ENCODE measurements around the gene ENTR1. TPM values are rescaled to one million over a fixed set of nuclear protein-coding genes. Genes with fewer than 3 reads are reported as not detected.

Gene ENTR1, protein sequence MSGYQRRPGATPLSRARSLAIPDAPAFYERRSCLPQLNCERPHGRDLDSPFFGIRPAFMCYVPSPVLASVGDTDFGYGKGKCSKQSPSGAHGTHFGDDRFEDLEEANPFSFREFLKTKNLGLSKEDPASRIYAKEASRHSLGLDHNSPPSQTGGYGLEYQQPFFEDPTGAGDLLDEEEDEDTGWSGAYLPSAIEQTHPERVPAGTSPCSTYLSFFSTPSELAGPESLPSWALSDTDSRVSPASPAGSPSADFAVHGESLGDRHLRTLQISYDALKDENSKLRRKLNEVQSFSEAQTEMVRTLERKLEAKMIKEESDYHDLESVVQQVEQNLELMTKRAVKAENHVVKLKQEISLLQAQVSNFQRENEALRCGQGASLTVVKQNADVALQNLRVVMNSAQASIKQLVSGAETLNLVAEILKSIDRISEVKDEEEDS
- 10 to 100 TPM; 20.1 to 24.2 TPM for polyA plus RNA-seq

DNA sequence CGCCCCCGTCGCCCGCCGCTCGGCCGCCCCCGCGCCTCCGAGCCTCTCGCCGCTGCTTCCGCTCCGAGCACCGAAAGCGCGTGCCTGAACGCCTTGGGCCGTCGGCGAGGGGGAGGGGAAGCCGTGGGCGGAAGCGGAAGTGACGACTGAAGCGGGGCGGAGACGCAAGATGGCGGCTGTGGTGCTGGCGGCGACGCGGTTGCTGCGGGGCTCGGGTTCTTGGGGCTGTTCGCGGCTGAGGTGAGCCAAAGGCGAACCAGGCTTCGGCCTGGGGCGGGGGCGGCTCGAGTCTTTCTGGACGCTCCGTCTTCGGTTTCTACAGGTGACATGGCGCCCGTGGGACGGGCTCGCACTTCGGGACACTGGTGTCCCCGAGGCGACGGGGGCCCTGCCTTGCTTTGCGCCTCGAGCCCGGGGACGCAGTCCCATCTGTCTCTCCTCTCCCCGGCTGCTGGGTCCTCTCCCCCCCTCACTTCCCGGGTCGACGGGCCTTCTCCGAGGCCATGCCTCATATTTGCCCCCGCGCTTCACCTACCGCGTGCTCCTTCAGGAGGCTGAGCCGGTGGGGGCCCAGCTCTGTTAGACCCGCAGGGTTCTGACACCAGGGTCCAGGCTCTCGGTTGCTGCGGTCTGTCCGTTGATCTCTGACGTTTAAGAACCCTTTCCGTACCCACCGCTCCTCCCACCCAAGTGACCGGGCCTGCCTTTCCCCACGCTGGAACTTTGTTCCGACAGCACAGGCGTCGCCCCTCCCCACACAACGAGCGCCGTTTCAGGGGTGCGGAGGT is at the start of gene ENTR1, which contains the start of gene PMPCA:
ENTR1 (minus strand) TSS at position 115 of the 788 bp plus-strand sequence. CDS start 217 bp downstream, outside the sequence.
PMPCA (plus strand) TSS at position 159 of the 788 bp plus-strand sequence; CDS start at position 170, 11 bp downstream.
- no peaks in the 10 kb centered on the region for H3K27me3 ChIP-seq (ENCODE audit: control insufficient read depth in 1 of 2, insufficient read depth in 2 of 2, low read length in 2 of 2)
- peaks cover 2 to 7% of the 10 kb centered on the region in 2 donors for H3K4me1 ChIP-seq (ENCODE audit: control insufficient read depth in 2 of 2, insufficient read depth in 2 of 2, low read length in 1 of 2)
- H3K4me3 ChIP-seq (ENCODE audit: low read depth in 1 of 2, low read length in 2 of 2): peak within 1 kb of the TSS; percentile 88 to 96
- WGBS, 2 donors: 0% methylated on average over 79 to 83 of the region's 83 CpGs
- peaks cover 9 to 33% of the 10 kb centered on the region in 2 donors for H3K36me3 ChIP-seq (ENCODE audit: control insufficient read depth in 2 of 2, insufficient read depth in 2 of 2, low read length in 1 of 2)
- H3K9me3 ChIP-seq (ENCODE audit: control insufficient read depth in 2 of 2, insufficient read depth in 1 of 2, low read depth in 1 of 2, low read length in 1 of 2): no peaks in the 10 kb centered on the region
- peak within 1 kb of the TSS; percentile 78 to 79 for H3K27ac ChIP-seq (ENCODE audit: low read depth in 2 of 2, low read length in 1 of 2)

DNA sequence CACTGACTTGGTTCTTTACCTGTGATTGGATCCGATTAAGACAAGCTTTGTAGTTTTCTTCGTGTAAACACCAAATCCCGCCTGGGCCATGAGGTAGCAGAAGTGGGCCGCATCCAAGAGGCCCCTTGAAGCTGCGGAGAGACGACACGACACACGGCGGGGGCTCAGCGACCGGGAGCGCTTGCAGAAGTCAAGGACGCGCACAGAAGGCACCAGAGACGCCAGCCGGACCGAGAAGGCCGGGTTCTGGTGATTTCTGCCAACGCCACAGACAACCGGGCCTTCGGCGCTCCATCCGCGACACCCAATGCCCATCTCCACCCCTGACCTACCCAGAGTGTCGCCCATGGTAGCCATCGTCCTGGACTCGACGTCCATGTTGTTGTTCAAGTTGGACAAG is 49.0 kb upstream of the ENTR1 start:
- H3K27me3 ChIP-seq (ENCODE audit: control insufficient read depth in 1 of 2, insufficient read depth in 2 of 2, low read length in 2 of 2): no peaks in the 10 kb centered on the region
- no peaks in the 10 kb centered on the region for H3K9me3 ChIP-seq (ENCODE audit: control insufficient read depth in 2 of 2, insufficient read depth in 1 of 2, low read depth in 1 of 2, low read length in 1 of 2)
- no peak overlapping the region for H3K4me3 ChIP-seq (ENCODE audit: low read depth in 1 of 2, low read length in 2 of 2)
- WGBS, 2 donors: 95% methylated on average over 28 of the region's 28 CpGs
- no peak overlapping the region for H3K27ac ChIP-seq (ENCODE audit: low read depth in 2 of 2, low read length in 1 of 2)
- H3K36me3 ChIP-seq (ENCODE audit: control insufficient read depth in 2 of 2, insufficient read depth in 2 of 2, low read length in 1 of 2): peaks cover 38 to 67% of the 10 kb centered on the region in 2 donors
- no peaks in the 10 kb centered on the region for H3K4me1 ChIP-seq (ENCODE audit: control insufficient read depth in 2 of 2, insufficient read depth in 2 of 2, low read length in 1 of 2)

DNA sequence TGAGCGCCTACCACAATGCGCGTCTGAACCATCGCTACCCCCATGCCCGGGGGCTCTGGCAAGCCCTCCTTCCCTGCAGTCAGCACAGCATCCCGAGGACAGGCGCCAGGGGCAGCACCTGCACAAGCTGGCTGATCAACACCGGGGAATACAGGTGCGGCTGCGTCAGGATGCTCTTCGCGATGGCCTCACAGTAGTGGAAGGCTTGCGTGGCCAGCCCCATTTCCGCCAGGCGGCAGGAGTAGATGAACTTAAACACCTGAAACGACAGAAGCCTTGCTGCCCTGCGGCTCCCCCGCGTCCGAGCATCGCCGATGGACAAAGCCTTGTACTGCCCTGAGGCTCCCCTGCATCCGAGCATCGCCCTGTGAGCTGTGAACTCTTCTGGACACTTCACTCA is 46.9 kb upstream of the ENTR1 start:
- Histone ChIP-seq H3K27ac (ENCODE audit: low read depth in 2 of 2, low read length in 1 of 2) (no peak overlapping the region), H3K27me3 (ENCODE audit: control insufficient read depth in 1 of 2, insufficient read depth in 2 of 2, low read length in 2 of 2) (no peaks in the 10 kb centered on the region), H3K36me3 (ENCODE audit: control insufficient read depth in 2 of 2, insufficient read depth in 2 of 2, low read length in 1 of 2) (peaks cover 31 to 61% of the 10 kb centered on the region in 2 donors), H3K4me1 (ENCODE audit: control insufficient read depth in 2 of 2, insufficient read depth in 2 of 2, low read length in 1 of 2) (no peaks in the 10 kb centered on the region), H3K9me3 (ENCODE audit: control insufficient read depth in 2 of 2, insufficient read depth in 1 of 2, low read depth in 1 of 2, low read length in 1 of 2) (no peaks in the 10 kb centered on the region), H3K4me3 (ENCODE audit: low read depth in 1 of 2, low read length in 2 of 2) (no peak overlapping the region)
- WGBS, 2 donors: 94 to 98% methylated on average over 24 of the region's 24 CpGs

DNA sequence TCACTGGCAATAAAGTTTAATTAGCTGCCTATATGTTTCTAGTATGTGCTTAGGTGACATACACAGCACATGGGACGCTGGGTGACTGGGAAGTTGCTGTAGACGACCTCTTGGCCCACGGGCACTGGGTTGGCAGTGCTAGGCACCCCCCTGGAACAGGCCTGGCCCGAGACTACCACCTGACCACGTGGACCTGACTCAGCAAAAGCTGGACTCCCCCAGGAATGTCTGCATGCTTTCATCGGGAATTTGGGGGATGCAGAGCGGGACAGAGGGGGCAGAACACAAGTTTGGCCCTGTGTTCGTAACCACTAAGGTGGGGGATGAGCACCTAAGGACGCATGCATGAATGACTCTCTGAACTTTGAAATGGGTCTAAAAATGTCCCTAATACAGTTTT is 45.8 kb upstream of the ENTR1 start:
- H3K9me3 ChIP-seq (ENCODE audit: control insufficient read depth in 2 of 2, insufficient read depth in 1 of 2, low read depth in 1 of 2, low read length in 1 of 2): no peaks in the 10 kb centered on the region
- WGBS, 2 donors: 87 to 89% methylated on average over 9 of the region's 9 CpGs
- no peak overlapping the region for H3K27ac ChIP-seq (ENCODE audit: low read depth in 2 of 2, low read length in 1 of 2)
- no peaks in the 10 kb centered on the region for H3K4me1 ChIP-seq (ENCODE audit: control insufficient read depth in 2 of 2, insufficient read depth in 2 of 2, low read length in 1 of 2)
- H3K36me3 ChIP-seq (ENCODE audit: control insufficient read depth in 2 of 2, insufficient read depth in 2 of 2, low read length in 1 of 2): peaks cover 27 to 59% of the 10 kb centered on the region in 2 donors
- H3K4me3 ChIP-seq (ENCODE audit: low read depth in 1 of 2, low read length in 2 of 2): no peak overlapping the region
- H3K27me3 ChIP-seq (ENCODE audit: control insufficient read depth in 1 of 2, insufficient read depth in 2 of 2, low read length in 2 of 2): no peaks in the 10 kb centered on the region

DNA sequence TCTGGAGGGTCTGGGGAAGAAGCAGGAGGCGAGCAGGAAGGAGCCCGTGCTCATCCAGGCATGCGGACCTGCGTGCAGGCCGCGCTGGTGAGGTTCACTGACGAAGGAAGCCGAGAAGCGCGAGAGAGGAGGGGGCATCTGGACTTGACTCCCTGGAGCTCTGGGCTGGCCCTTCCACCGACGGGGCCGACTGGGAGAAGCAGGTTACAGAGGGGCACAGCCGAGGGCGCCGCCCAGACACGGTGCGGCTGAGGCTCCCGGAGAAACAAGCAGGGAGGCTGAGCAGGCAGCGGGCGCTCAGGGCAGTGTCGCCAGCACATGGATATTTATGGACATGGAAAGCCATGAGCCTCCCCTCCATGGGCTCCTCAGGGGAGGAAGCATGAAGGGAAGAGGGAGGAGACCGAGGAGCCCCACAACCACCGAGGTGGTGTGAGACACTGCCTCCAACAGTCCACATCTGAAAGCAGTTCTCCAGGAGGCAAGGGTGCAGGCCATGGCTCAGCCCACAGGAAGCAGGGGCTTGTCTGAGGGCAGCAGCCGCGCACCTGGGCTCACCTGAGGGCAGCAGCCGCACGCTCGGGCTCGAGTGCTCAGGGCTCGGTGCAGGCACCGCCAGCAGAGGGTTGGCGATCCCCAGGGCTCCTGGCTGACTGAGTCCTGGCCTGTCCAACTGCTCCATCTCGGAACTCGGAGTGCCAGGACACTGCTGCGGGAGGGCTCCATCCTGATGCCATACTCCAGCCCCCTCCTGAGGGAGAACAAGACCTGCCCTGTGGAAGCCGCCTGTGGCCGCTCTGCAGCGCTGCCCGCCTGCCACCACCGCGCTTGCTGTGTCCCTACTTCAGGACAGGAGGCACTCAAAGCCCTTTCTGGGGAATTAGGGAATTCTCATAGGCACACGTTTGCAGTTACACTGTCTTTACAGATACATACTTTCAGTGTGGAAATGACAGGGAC is 44.9 kb upstream of the ENTR1 start:
- H3K4me3 ChIP-seq (ENCODE audit: low read depth in 1 of 2, low read length in 2 of 2): no peak overlapping the region
- H3K27ac ChIP-seq (ENCODE audit: low read depth in 2 of 2, low read length in 1 of 2): no peak overlapping the region
- H3K9me3 ChIP-seq (ENCODE audit: control insufficient read depth in 2 of 2, insufficient read depth in 1 of 2, low read depth in 1 of 2, low read length in 1 of 2): no peaks in the 10 kb centered on the region
- H3K4me1 ChIP-seq (ENCODE audit: control insufficient read depth in 2 of 2, insufficient read depth in 2 of 2, low read length in 1 of 2): no peaks in the 10 kb centered on the region
- peaks cover 31 to 64% of the 10 kb centered on the region in 2 donors for H3K36me3 ChIP-seq (ENCODE audit: control insufficient read depth in 2 of 2, insufficient read depth in 2 of 2, low read length in 1 of 2)
- H3K27me3 ChIP-seq (ENCODE audit: control insufficient read depth in 1 of 2, insufficient read depth in 2 of 2, low read length in 2 of 2): no peaks in the 10 kb centered on the region
- 91 to 93% methylated on average over 43 of the region's 43 CpGs for WGBS, 2 donors

DNA sequence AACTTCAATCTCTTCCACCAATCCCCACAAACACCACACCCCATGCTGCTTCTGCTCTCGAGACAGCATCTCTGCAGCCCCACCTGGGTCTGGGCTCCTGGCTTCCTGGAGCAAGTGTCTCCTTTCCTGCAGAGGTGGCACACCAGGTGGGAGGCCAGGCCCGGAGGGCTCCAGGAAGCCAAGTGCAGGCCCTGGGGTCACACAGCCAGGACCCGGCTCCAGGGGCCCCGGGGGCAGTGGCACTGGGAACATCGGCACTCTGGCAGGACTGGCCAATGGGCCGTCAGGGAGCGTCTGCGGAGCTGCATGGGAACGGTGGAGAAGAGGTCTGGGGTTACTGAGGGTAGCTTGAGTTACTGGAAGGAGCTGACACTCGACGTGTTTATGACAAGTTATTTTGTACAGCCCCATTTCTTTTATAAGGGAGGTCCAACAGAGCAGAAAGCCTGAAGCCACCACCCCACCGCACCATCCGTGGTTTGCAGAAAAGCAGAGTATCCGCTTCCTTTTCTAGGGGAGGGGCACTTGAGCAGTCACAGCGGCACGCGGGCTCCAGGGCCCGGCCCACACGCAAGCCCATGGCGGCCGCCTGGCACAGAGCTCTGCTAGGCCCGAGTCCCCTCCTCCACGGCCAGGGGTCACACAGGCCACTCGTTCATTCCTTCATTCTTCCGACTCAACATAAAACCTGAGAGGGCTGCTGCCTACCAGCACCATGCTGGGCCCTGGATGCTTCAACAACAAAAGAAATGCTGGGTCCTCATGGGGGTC is 43.8 kb upstream of the ENTR1 start:
- H3K36me3 ChIP-seq (ENCODE audit: control insufficient read depth in 2 of 2, insufficient read depth in 2 of 2, low read length in 1 of 2): peaks cover 27 to 62% of the 10 kb centered on the region in 2 donors
- H3K9me3 ChIP-seq (ENCODE audit: control insufficient read depth in 2 of 2, insufficient read depth in 1 of 2, low read depth in 1 of 2, low read length in 1 of 2): no peaks in the 10 kb centered on the region
- H3K27ac ChIP-seq (ENCODE audit: low read depth in 2 of 2, low read length in 1 of 2): no peak overlapping the region
- no peaks in the 10 kb centered on the region for H3K27me3 ChIP-seq (ENCODE audit: control insufficient read depth in 1 of 2, insufficient read depth in 2 of 2, low read length in 2 of 2)
- H3K4me3 ChIP-seq (ENCODE audit: low read depth in 1 of 2, low read length in 2 of 2): no peak overlapping the region
- WGBS, 2 donors: 90 to 92% methylated on average over 25 of the region's 25 CpGs
- H3K4me1 ChIP-seq (ENCODE audit: control insufficient read depth in 2 of 2, insufficient read depth in 2 of 2, low read length in 1 of 2): no peaks in the 10 kb centered on the region

DNA sequence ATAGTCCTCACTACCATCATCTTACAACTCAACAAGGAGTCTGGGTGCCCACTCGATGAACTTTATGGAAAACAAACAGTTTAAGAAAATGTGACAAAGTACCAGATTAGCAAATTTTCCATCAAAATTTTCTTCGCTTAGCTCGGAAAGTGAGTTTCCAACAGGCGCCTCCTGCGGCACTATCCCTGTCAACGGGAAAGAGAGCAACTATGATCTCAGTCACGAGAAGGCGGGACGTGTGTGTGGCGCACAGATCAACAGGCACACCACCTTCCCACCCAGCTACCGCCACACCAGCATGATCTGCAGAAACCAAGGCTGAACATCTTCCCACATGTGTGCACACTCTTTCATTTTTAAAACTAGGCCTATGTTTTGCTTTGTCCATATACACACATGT is 42.9 kb upstream of the ENTR1 start:
- Histone ChIP-seq H3K4me1 (ENCODE audit: control insufficient read depth in 2 of 2, insufficient read depth in 2 of 2, low read length in 1 of 2) (no peaks in the 10 kb centered on the region), H3K4me3 (ENCODE audit: low read depth in 1 of 2, low read length in 2 of 2) (no peak overlapping the region), H3K27ac (ENCODE audit: low read depth in 2 of 2, low read length in 1 of 2) (no peak overlapping the region), H3K27me3 (ENCODE audit: control insufficient read depth in 1 of 2, insufficient read depth in 2 of 2, low read length in 2 of 2) (no peaks in the 10 kb centered on the region), H3K36me3 (ENCODE audit: control insufficient read depth in 2 of 2, insufficient read depth in 2 of 2, low read length in 1 of 2) (peaks cover 27 to 67% of the 10 kb centered on the region in 2 donors), H3K9me3 (ENCODE audit: control insufficient read depth in 2 of 2, insufficient read depth in 1 of 2, low read depth in 1 of 2, low read length in 1 of 2) (no peaks in the 10 kb centered on the region)
- WGBS, 2 donors: 93 to 94% methylated on average over 11 of the region's 11 CpGs

DNA sequence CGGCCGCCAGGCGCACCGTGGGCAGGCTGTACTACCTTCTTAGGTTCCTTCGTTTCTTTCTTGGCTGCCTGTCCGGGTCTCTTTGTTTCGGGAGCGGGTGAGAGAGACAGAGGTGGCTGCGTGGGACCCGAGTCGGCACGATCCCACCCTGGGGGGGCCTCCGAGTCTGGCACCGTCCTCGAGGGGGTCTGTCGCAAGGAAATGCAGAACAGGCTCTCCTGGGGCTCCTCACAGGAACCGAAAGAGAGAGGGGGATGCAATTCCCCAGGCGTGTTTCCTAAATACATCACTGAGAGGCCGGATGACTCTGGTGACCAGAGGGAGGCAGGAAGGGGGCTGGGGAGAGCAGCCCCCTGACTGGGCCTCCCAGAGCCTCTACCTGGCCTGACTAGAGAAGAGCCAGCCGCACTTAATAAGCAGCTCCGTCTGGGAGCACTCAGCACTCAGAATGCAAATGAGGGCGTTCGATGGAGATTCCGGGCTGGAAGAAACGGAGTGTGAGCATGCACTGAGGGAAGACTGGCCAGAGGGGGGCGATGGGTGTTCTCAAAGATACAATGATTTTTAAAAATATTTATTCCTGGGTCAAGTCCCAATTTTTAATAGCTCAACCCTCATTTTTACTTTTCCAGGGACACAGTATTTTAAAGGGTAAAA is 40.9 kb upstream of the ENTR1 start:
- H3K27me3 ChIP-seq (ENCODE audit: control insufficient read depth in 1 of 2, insufficient read depth in 2 of 2, low read length in 2 of 2): no peaks in the 10 kb centered on the region
- H3K36me3 ChIP-seq (ENCODE audit: control insufficient read depth in 2 of 2, insufficient read depth in 2 of 2, low read length in 1 of 2): peaks cover 29 to 68% of the 10 kb centered on the region in 2 donors
- H3K27ac ChIP-seq (ENCODE audit: low read depth in 2 of 2, low read length in 1 of 2): no peak overlapping the region
- H3K4me3 ChIP-seq (ENCODE audit: low read depth in 1 of 2, low read length in 2 of 2): no peak overlapping the region
- no peaks in the 10 kb centered on the region for H3K9me3 ChIP-seq (ENCODE audit: control insufficient read depth in 2 of 2, insufficient read depth in 1 of 2, low read depth in 1 of 2, low read length in 1 of 2)
- WGBS, 2 donors: 87 to 92% methylated on average over 26 of the region's 26 CpGs
- no peaks in the 10 kb centered on the region for H3K4me1 ChIP-seq (ENCODE audit: control insufficient read depth in 2 of 2, insufficient read depth in 2 of 2, low read length in 1 of 2)

Measured in esophagus (tissue), 2 donors.